ENCODE results near the gene VWA8.
A peak's percentile ranks its signal among the peaks of the same experiment; 100 is the strongest.
"Not testable (repeated sequence)": the region's sequence is repeated elsewhere in the genome, so short reads cannot be mapped to it uniquely, and the experiment has no call there.

VWA8 gene

GRCh38 chr13:41745496-41745895, 215.4 kb downstream of the VWA8 start:
- not testable (repeated sequence) for DNase-seq (ENCODE audit: low read depth)

GRCh38 chr13:41742917-41743552, 217.9 kb downstream of the VWA8 start:
- no peak for DNase-seq (ENCODE audit: low read depth)

GRCh38 chr13:41740479-41740878, 220.4 kb downstream of the VWA8 start:
- no peak for DNase-seq (ENCODE audit: low read depth)

GRCh38 chr13:41722684-41723535, 238.0 kb downstream of the VWA8 start:
- no peak for DNase-seq (ENCODE audit: low read depth)

- no peak for DNase-seq (ENCODE audit: low read depth)
Measured at GRCh38 chr13:41720839-41721561, 239.9 kb downstream of the VWA8 start.

- DNase-seq (ENCODE audit: low read depth), result no peak
Measured at GRCh38 chr13:41716236-41716635, 244.7 kb downstream of the VWA8 start.

GRCh38 chr13:41713405-41713804, 247.5 kb downstream of the VWA8 start:
- DNase-seq (ENCODE audit: low read depth), result no peak

- DNase-seq (ENCODE audit: low read depth), result no peak
Measured at GRCh38 chr13:41710771-41711170, 250.1 kb downstream of the VWA8 start.

- no peak for DNase-seq (ENCODE audit: low read depth)
Measured at GRCh38 chr13:41709511-41709910, 251.4 kb downstream of the VWA8 start.

- no peak for DNase-seq (ENCODE audit: low read depth)
Measured at GRCh38 chr13:41708713-41709112, 252.2 kb downstream of the VWA8 start.

- no peak for DNase-seq (ENCODE audit: low read depth)
Measured at GRCh38 chr13:41707194-41707821, 253.6 kb downstream of the VWA8 start.

GRCh38 chr13:41706152-41706551, 254.8 kb downstream of the VWA8 start:
- no peak for DNase-seq (ENCODE audit: low read depth)

- no peak for DNase-seq (ENCODE audit: low read depth)
Measured at GRCh38 chr13:41702540-41702939, 258.4 kb downstream of the VWA8 start.

GRCh38 chr13:41701676-41702075, 259.2 kb downstream of the VWA8 start:
- DNase-seq (ENCODE audit: low read depth), result no peak

GRCh38 chr13:41700790-41701310, 260.1 kb downstream of the VWA8 start:
- DNase-seq (ENCODE audit: low read depth), result peak; percentile 39

GRCh38 chr13:41699759-41700158, 261.1 kb downstream of the VWA8 start:
- DNase-seq (ENCODE audit: low read depth), result no peak

GRCh38 chr13:41697578-41697977, 263.3 kb downstream of the VWA8 start:
- DNase-seq (ENCODE audit: low read depth), result no peak

- peak; percentile 96 for DNase-seq (ENCODE audit: low read depth)
Measured at GRCh38 chr13:41696163-41697003, 264.5 kb downstream of the VWA8 start.

- DNase-seq (ENCODE audit: low read depth), result peak; percentile 96
Measured at GRCh38 chr13:41694545-41695301, 266.2 kb downstream of the VWA8 start.

GRCh38 chr13:41693434-41693833, 267.5 kb downstream of the VWA8 start:
- no peak for DNase-seq (ENCODE audit: low read depth)
